ENCODE data around the gene UROD. TPM values are rescaled to one million over a fixed set of nuclear protein-coding genes. Genes with fewer than 3 reads are reported as not detected.

UROD gene
- polyA plus RNA-seq, 4 donors, result 52.1 to 85.4 (median 73.8) TPM

DNA sequence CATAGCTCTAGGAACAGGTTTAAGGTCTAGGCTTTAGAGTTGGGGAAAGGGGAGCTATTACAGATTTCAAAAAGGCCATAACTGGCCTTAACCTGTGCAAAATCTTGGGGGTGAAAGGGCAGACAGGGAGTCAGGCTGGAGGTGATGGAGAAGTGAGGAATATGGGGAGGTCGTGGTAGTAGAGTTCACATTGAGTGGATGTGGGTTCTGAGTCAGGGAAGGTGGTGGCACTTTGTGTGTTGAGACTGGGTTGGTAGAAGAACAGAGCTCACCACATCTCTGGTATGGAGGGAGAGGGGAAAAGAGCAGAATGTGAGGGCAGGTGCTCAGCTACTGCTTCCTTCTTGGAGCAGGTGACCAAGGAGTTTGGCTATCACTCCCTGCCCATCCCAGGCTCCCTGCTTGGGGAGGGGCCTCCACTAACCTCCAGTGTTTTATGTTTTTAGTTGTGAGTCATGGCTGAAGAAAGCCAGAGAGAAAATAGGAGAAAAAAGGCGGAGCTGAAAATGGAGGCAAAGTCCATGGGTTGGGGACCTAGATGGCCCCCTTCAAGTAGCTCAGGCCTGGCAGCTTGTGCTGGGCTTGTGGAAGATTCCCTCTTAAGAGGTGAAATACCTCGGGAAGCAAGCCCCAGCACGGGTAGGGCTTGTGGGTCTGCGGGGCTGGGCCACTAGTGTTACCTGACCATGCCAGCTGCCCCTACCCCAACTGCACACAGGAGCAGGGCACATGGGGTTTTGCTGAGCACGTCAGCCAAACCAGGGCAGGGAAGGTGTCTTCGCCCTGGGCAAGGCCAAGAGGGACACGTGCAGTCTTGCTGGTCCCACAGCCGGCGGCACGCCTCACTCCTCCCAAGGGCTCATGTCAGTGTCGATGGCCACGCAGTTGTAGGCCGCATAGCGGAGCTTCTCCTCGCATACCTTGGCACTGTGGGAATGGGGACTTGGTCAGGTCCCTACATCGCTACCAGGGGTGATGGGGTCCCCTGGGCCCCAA, 9.1 kb upstream of the UROD start:
- peaks cover 0 to 14% (median 0%) of the 10 kb centered on the region in 3 donors for H3K4me1 ChIP-seq (ENCODE audit: control insufficient read depth in 3 of 3, insufficient read depth in 2 of 3, low read depth in 1 of 3, low read length in 2 of 3)
- no peak overlapping the region for H3K4me3 ChIP-seq (ENCODE audit: low read depth in 1 of 3, low read length in 3 of 3)
- DNase-seq (peak; percentile 17 to 77), FAIRE-seq (no peak)
- no peaks in the 10 kb centered on the region for H3K27me3 ChIP-seq (ENCODE audit: control insufficient read depth in 3 of 3, insufficient read depth in 3 of 3, low read length in 3 of 3)
- 78 to 88% (median 79%) methylated on average over 17 of the region's 17 CpGs for WGBS, 3 donors
- no peaks in the 10 kb centered on the region for H3K9me3 ChIP-seq (ENCODE audit: control insufficient read depth in 2 of 2, insufficient read depth in 1 of 2, low read depth in 1 of 2, low read length in 1 of 2)
- peaks cover 32 to 70% (median 50%) of the 10 kb centered on the region in 3 donors for H3K36me3 ChIP-seq (ENCODE audit: control insufficient read depth in 3 of 3, insufficient read depth in 2 of 3, low read depth in 1 of 3, low read length in 3 of 3)
- H3K27ac ChIP-seq (ENCODE audit: low read depth in 1 of 3, low read length in 2 of 3), result peak overlapping the region in 2 of 3 donors; percentile 2 to 51

DNA sequence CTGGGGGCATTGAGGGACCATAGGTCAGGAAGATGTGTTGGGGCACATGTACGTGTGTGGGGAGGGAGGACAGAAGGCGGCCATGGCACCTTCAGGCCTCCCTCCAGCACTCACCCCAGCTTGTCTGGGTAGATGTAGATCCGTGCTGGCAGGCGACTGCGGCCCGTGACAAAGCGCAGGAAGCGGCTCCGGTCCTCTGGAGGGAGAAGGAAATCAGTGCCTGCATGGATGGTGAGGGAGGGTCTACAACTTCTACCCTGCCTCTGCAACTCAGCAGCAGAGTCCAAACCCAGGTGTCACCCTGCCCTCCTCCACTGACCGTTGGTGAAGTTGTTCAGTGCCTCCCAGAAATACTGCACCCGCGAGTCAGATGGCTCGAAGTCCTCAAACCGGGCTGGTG, 8.3 kb upstream of the UROD start:
- Histone ChIP-seq H3K4me1 (ENCODE audit: control insufficient read depth in 3 of 3, insufficient read depth in 2 of 3, low read depth in 1 of 3, low read length in 2 of 3) (peaks cover 0 to 14% (median 0%) of the 10 kb centered on the region in 3 donors), H3K36me3 (ENCODE audit: control insufficient read depth in 3 of 3, insufficient read depth in 2 of 3, low read depth in 1 of 3, low read length in 3 of 3) (peaks cover 40 to 78% (median 56%) of the 10 kb centered on the region in 3 donors), H3K4me3 (ENCODE audit: low read depth in 1 of 3, low read length in 3 of 3) (no peak overlapping the region), H3K27ac (ENCODE audit: low read depth in 1 of 3, low read length in 2 of 3) (no peak overlapping the region), H3K27me3 (ENCODE audit: control insufficient read depth in 3 of 3, insufficient read depth in 3 of 3, low read length in 3 of 3) (no peaks in the 10 kb centered on the region), H3K9me3 (ENCODE audit: control insufficient read depth in 2 of 2, insufficient read depth in 1 of 2, low read depth in 1 of 2, low read length in 1 of 2) (no peaks in the 10 kb centered on the region)
- WGBS, 3 donors, result 86 to 91% (median 89%) methylated on average over 14 of the region's 14 CpGs
- FAIRE-seq, result no peak
- DNase-seq, result no peak

DNA sequence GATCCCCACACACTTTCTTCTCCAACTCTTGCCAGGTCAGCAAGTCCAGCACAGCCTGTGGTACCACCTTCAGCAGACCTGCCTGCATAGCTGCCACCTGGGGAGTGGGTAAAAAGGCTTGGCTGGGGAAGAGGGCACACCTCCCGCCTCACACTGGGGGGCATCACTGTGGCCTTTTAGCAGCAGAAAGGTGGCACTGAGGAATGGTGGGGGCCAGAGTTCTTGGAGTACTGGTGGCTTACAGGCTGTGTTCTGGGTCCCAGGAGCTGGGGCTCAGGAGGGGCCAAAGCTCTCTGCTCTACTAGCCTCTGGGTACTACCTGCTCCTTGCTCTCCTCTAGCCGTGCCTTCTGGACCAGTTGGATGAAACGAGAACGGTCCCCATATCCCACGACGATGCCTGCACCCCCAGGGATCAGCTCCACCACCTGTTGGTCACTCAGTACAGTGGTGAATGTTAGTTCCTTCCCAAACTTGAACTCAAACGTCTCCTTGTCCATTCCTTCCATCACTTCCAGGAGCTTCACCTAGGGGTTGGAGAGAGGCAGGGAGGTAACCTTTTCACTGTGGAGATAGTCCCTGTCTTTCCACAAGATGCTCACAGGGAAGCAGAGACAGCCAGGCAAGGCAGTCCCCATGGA, 7.7 kb upstream of the UROD start:
- peaks cover 45 to 85% (median 58%) of the 10 kb centered on the region in 3 donors for H3K36me3 ChIP-seq (ENCODE audit: control insufficient read depth in 3 of 3, insufficient read depth in 2 of 3, low read depth in 1 of 3, low read length in 3 of 3)
- H3K9me3 ChIP-seq (ENCODE audit: control insufficient read depth in 2 of 2, insufficient read depth in 1 of 2, low read depth in 1 of 2, low read length in 1 of 2), result no peaks in the 10 kb centered on the region
- no peak overlapping the region for H3K27ac ChIP-seq (ENCODE audit: low read depth in 1 of 3, low read length in 2 of 3)
- no peak overlapping the region for H3K4me3 ChIP-seq (ENCODE audit: low read depth in 1 of 3, low read length in 3 of 3)
- H3K4me1 ChIP-seq (ENCODE audit: control insufficient read depth in 3 of 3, insufficient read depth in 2 of 3, low read depth in 1 of 3, low read length in 2 of 3), result peaks cover 0 to 19% (median 0%) of the 10 kb centered on the region in 3 donors
- H3K27me3 ChIP-seq (ENCODE audit: control insufficient read depth in 3 of 3, insufficient read depth in 3 of 3, low read length in 3 of 3), result no peaks in the 10 kb centered on the region
- WGBS, 3 donors, result 86 to 91% (median 91%) methylated on average over 7 of the region's 7 CpGs
- DNase-seq (no peak), FAIRE-seq (no peak)

DNA sequence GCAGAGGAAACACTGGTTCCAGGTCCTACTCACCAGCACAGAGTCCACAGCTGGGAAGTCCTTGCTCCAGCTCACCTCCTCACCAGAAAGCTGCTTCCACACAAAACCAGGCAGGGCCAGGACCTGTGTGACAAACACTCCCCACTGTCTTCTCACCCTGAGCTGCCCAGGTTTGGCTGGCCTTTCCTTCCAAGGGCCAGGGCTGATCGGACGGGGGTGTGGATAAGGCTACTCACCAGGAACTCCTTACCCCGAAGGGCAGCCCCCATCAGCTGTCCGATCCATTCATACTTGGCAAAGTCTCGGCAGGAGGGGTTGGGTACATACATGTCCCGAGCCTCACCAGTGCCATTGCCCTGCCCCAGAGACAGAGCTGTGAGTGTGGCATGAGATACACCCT, 6.3 kb upstream of the UROD start:
- H3K27ac ChIP-seq (ENCODE audit: low read depth in 1 of 3, low read length in 2 of 3), result no peak overlapping the region
- H3K9me3 ChIP-seq (ENCODE audit: control insufficient read depth in 2 of 2, insufficient read depth in 1 of 2, low read depth in 1 of 2, low read length in 1 of 2), result no peaks in the 10 kb centered on the region
- H3K27me3 ChIP-seq (ENCODE audit: control insufficient read depth in 3 of 3, insufficient read depth in 3 of 3, low read length in 3 of 3), result no peaks in the 10 kb centered on the region
- peaks cover 45 to 91% (median 58%) of the 10 kb centered on the region in 3 donors for H3K36me3 ChIP-seq (ENCODE audit: control insufficient read depth in 3 of 3, insufficient read depth in 2 of 3, low read depth in 1 of 3, low read length in 3 of 3)
- DNase-seq (no peak), FAIRE-seq (no peak)
- 88 to 95% (median 92%) methylated on average over 6 of the region's 6 CpGs for WGBS, 3 donors
- no peak overlapping the region for H3K4me3 ChIP-seq (ENCODE audit: low read depth in 1 of 3, low read length in 3 of 3)
- peaks cover 0 to 27% (median 3%) of the 10 kb centered on the region in 3 donors for H3K4me1 ChIP-seq (ENCODE audit: control insufficient read depth in 3 of 3, insufficient read depth in 2 of 3, low read depth in 1 of 3, low read length in 2 of 3)

DNA sequence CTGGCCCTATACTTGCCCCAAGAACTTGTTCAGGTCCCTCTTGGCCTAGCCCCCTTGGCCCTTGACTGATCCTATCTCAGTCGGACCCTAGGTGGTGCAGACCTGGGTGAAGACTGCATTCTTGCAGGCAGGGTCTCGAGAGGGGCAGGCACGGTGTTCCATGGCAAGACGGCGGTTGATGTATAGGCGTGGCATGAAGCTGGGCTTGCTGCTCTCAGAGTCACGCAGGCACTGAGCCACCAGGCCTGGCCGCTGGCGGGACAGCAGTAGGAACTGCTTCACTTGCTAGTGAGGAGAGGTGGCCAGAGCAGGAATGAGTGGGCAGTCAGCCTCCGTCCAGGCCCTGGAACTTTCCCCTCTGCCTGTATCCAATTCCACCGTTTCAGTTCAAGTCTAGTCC, 4.7 kb upstream of the UROD start:
- WGBS, 3 donors, result 81 to 87% (median 82%) methylated on average over 11 of the region's 11 CpGs
- Histone ChIP-seq H3K4me1 (ENCODE audit: control insufficient read depth in 3 of 3, insufficient read depth in 2 of 3, low read depth in 1 of 3, low read length in 2 of 3) (peaks cover 3 to 28% (median 5%) of the 10 kb centered on the region in 3 donors), H3K9me3 (ENCODE audit: control insufficient read depth in 2 of 2, insufficient read depth in 1 of 2, low read depth in 1 of 2, low read length in 1 of 2) (no peaks in the 10 kb centered on the region), H3K27ac (ENCODE audit: low read depth in 1 of 3, low read length in 2 of 3) (no peak overlapping the region), H3K36me3 (ENCODE audit: control insufficient read depth in 3 of 3, insufficient read depth in 2 of 3, low read depth in 1 of 3, low read length in 3 of 3) (peaks cover 45 to 78% (median 58%) of the 10 kb centered on the region in 3 donors), H3K4me3 (ENCODE audit: low read depth in 1 of 3, low read length in 3 of 3) (no peak overlapping the region), H3K27me3 (ENCODE audit: control insufficient read depth in 3 of 3, insufficient read depth in 3 of 3, low read length in 3 of 3) (no peaks in the 10 kb centered on the region)
- FAIRE-seq (no peak), DNase-seq (no peak)

DNA sequence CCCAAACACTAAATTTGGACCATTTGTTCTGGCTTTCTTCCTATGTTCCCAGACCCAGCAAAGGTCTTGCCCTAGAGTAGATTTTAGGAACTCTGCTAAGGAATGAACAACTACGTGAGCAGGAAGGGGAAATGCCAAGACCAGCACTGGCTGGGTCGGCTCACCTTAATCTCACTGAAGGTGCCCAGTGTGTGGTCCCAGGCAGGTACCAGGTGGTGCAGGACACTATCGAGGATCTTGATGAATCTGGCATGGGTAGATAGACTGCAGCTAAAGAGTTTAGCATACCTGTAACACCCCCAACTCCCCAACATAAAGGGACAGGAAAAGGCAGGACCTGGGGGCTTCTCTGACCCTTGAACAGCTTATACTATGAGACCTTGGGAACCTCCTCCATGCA, 4.0 kb upstream of the UROD start:
- DNase-seq (no peak), FAIRE-seq (no peak)
- 90 to 93% (median 93%) methylated on average over 3 of the region's 3 CpGs for WGBS, 3 donors
- H3K27me3 ChIP-seq (ENCODE audit: control insufficient read depth in 3 of 3, insufficient read depth in 3 of 3, low read length in 3 of 3), result no peaks in the 10 kb centered on the region
- no peak overlapping the region for H3K4me3 ChIP-seq (ENCODE audit: low read depth in 1 of 3, low read length in 3 of 3)
- peaks cover 42 to 70% (median 50%) of the 10 kb centered on the region in 3 donors for H3K36me3 ChIP-seq (ENCODE audit: control insufficient read depth in 3 of 3, insufficient read depth in 2 of 3, low read depth in 1 of 3, low read length in 3 of 3)
- no peaks in the 10 kb centered on the region for H3K9me3 ChIP-seq (ENCODE audit: control insufficient read depth in 2 of 2, insufficient read depth in 1 of 2, low read depth in 1 of 2, low read length in 1 of 2)
- H3K4me1 ChIP-seq (ENCODE audit: control insufficient read depth in 3 of 3, insufficient read depth in 2 of 3, low read depth in 1 of 3, low read length in 2 of 3), result peaks cover 3 to 24% (median 5%) of the 10 kb centered on the region in 3 donors
- no peak overlapping the region for H3K27ac ChIP-seq (ENCODE audit: low read depth in 1 of 3, low read length in 2 of 3)

DNA sequence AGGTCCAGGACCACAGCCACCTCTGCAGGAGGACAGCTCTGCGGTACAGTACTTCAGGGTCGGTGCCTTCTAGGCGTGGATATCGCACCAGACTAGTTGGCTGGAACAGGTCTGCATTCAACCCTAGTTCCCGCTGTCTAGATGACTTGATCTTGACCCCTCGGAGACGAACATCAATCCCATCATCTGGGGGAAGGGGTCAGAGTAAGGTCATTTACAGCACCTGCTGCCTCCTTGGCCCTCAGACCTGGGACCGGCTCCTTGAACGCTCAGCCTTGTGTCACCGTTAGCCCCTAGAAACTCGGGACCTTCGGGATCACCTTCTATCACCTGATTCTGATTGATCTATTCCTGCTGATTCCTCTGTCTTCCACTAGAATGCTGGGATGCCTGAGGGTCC, 3.5 kb upstream of the UROD start:
- Histone ChIP-seq H3K27ac (ENCODE audit: low read depth in 1 of 3, low read length in 2 of 3) (no peak overlapping the region), H3K4me1 (ENCODE audit: control insufficient read depth in 3 of 3, insufficient read depth in 2 of 3, low read depth in 1 of 3, low read length in 2 of 3) (peaks cover 3 to 25% (median 5%) of the 10 kb centered on the region in 3 donors), H3K27me3 (ENCODE audit: control insufficient read depth in 3 of 3, insufficient read depth in 3 of 3, low read length in 3 of 3) (no peaks in the 10 kb centered on the region), H3K36me3 (ENCODE audit: control insufficient read depth in 3 of 3, insufficient read depth in 2 of 3, low read depth in 1 of 3, low read length in 3 of 3) (peaks cover 37 to 67% (median 46%) of the 10 kb centered on the region in 3 donors), H3K4me3 (ENCODE audit: low read depth in 1 of 3, low read length in 3 of 3) (no peak overlapping the region), H3K9me3 (ENCODE audit: control insufficient read depth in 2 of 2, insufficient read depth in 1 of 2, low read depth in 1 of 2, low read length in 1 of 2) (no peaks in the 10 kb centered on the region)
- FAIRE-seq (no peak), DNase-seq (no peak)
- WGBS, 3 donors, result 92 to 96% (median 93%) methylated on average over 12 of the region's 12 CpGs

DNA sequence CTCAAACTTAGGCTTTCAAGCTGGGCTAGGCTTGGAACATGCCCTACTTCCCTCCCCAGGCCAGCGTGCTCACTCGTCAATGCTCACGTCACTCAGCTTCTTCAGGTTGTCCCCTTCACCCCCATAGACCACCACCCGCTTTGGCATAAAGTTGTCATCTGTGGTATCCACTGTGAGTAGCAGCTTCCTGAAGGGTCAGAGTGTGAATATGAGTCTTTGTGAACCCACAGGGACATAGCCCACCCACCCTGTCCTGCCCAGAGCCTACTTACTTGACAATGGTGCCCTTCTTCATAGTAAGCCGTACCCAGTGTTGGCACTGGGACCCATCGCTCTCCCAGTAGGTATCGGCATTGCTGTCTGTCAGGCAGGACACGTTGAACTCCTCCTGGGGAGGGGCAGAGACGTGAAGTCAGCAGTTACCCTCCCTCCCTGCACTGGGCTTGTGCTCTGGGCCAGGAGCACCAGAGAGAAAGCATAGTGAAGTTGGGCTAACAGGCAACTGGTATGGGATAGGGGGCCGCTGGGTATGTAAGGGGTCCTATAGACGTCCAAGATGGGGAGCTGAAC, 2.7 kb upstream of the UROD start:
- H3K27ac ChIP-seq (ENCODE audit: low read depth in 1 of 3, low read length in 2 of 3), result no peak overlapping the region
- peaks cover 30 to 66% (median 39%) of the 10 kb centered on the region in 3 donors for H3K36me3 ChIP-seq (ENCODE audit: control insufficient read depth in 3 of 3, insufficient read depth in 2 of 3, low read depth in 1 of 3, low read length in 3 of 3)
- H3K4me1 ChIP-seq (ENCODE audit: control insufficient read depth in 3 of 3, insufficient read depth in 2 of 3, low read depth in 1 of 3, low read length in 2 of 3), result peaks cover 3 to 26% (median 5%) of the 10 kb centered on the region in 3 donors
- peak overlapping the region in 2 of 3 donors; percentile 81 to 93 for H3K4me3 ChIP-seq (ENCODE audit: low read depth in 1 of 3, low read length in 3 of 3)
- no peak for DNase-seq
- 92 to 93% (median 93%) methylated on average over 11 of the region's 11 CpGs for WGBS, 3 donors
- H3K9me3 ChIP-seq (ENCODE audit: control insufficient read depth in 2 of 2, insufficient read depth in 1 of 2, low read depth in 1 of 2, low read length in 1 of 2), result no peaks in the 10 kb centered on the region
- no peak for FAIRE-seq
- H3K27me3 ChIP-seq (ENCODE audit: control insufficient read depth in 3 of 3, insufficient read depth in 3 of 3, low read length in 3 of 3), result no peaks in the 10 kb centered on the region

Data from small intestine (tissue), 7 donors.